NCI-H2196 treated with DMSO at 0.1 percent for 48 hours (cell line): ENCODE data around the gene SOX21.

Experiments used
- DNase-seq: peaks from one replicate; lab custom pipeline; 2025; ENCODE audit not compliant: unreplicated experiment; lab: John Stamatoyannopoulos, UW

The SOX21 gene

GRCh38 chr13:94682229-94682628 lies 30.1 kb downstream of the SOX21 start:
- DNase-seq = no peak

GRCh38 chr13:94679614-94680013 lies 32.7 kb downstream of the SOX21 start:
- no peak for DNase-seq

- no peak for DNase-seq
These were observed 33.5 kb downstream of the SOX21 start for GRCh38 chr13:94678845-94679244.

GRCh38 chr13:94677799-94678198 lies 34.5 kb downstream of the SOX21 start:
- no peak for DNase-seq

- DNase-seq = no peak
These were observed 37.6 kb downstream of the SOX21 start for GRCh38 chr13:94674609-94675348.

GRCh38 chr13:94673851-94674250 lies 38.5 kb downstream of the SOX21 start:
- no peak for DNase-seq

GRCh38 chr13:94672400-94672799 lies 39.9 kb downstream of the SOX21 start:
- DNase-seq = no peak

- no peak for DNase-seq
These were observed 45.2 kb downstream of the SOX21 start for GRCh38 chr13:94667190-94667589.

- DNase-seq = no peak
These were observed 46.3 kb downstream of the SOX21 start for GRCh38 chr13:94666065-94666464.

- no peak for DNase-seq
These were observed 47.5 kb downstream of the SOX21 start for GRCh38 chr13:94664889-94665288.

GRCh38 chr13:94662274-94662945 lies 49.9 kb downstream of the SOX21 start:
- no peak for DNase-seq

- no peak for DNase-seq
These were observed 50.9 kb downstream of the SOX21 start for GRCh38 chr13:94661406-94661805.

- no peak for DNase-seq
These were observed 51.5 kb downstream of the SOX21 start for GRCh38 chr13:94660695-94661326.
